OCI-LY3 (cell line): ENCODE results near the gene LRCH1.
"Not testable (repeated sequence)": the region's sequence is repeated elsewhere in the genome, so short reads cannot be mapped to it uniquely, and the experiment has no call there.

ENCODE experiments used
- H2AFZ ChIP-seq: fragments of 200-600, 300-600 bp; shearing (Covaris generic); 2 replicates; pipeline ENCODE4 v1.6.0; 2014; ENCODE audit warnings: antibody characterized with exemption, low read depth, low read length
- H3K27ac ChIP-seq: fragments of 200-600, 300-600 bp; sonication (generic); 2 replicates; pipeline ENCODE4 v1.5.1; 2014; ENCODE audit warnings: mild to moderate bottlenecking, low read length, moderate library complexity, mixed read lengths
- H3K27me3 ChIP-seq: fragments of 200-600, 300-600 bp; sonication (generic); 2 replicates; pipeline ENCODE4 v1.6.1; 2014; ENCODE audit warnings: low read depth, low read length, mixed read lengths
- H3K36me3 ChIP-seq: fragments of 200-600, 300-600 bp; sonication (generic); replicated peaks from 2 replicates; pipeline ENCODE3; 2014; ENCODE audit warnings: low read depth, low read length, mixed read lengths
- H3K4me1 ChIP-seq: fragments of 300-600, 200-600 bp; sonication (generic); 2 replicates; pipeline ENCODE4 v1.6.1; 2014; ENCODE audit warnings: low read length, mixed read lengths
- H3K4me2 ChIP-seq: fragments of 200-600, 300-600 bp; sonication (generic); 2 replicates; pipeline ENCODE4 v1.6.1; 2014; ENCODE audit warnings: low read length, mixed read lengths
- H3K4me3 ChIP-seq: fragments of 300-600, 200-600 bp; sonication (generic); 2 replicates; pipeline ENCODE4 v1.5.1; 2014; ENCODE audit warnings: antibody characterized with exemption, mild to moderate bottlenecking, low read length, moderate library complexity
- H3K79me2 ChIP-seq: fragments of 300-600, 200-600 bp; shearing (Covaris generic); 2 replicates; pipeline ENCODE4 v1.6.1; 2014; ENCODE audit warnings: mild to moderate bottlenecking, low read length, mixed read lengths
- H3K9ac ChIP-seq: fragments of 300-600, 200-600 bp; shearing (Covaris generic); 2 replicates; pipeline ENCODE4 v1.6.0; 2014; ENCODE audit warnings: mild to moderate bottlenecking, low read length, moderate library complexity
- H3K9me3 ChIP-seq: fragments of 200-600, 300-600 bp; shearing (Covaris generic); 2 replicates; pipeline ENCODE4 v1.6.1; 2014; ENCODE audit warnings: low read length, mixed read lengths; ENCODE audit not compliant: insufficient read depth
- H4K20me1 ChIP-seq: fragments of 200-600, 300-600 bp; sonication (generic); 2 replicates; pipeline ENCODE4 v1.6.1; 2016; ENCODE audit warnings: low read length, mixed read lengths; ENCODE audit not compliant: insufficient read depth
- EZH2phosphoT487 ChIP-seq: fragments of 200-600 bp; shearing (Covaris generic); IDR thresholded peaks from 2 replicates; pipeline ENCODE4 v1.6.1; 2018; ENCODE audit warnings: antibody characterized with exemption, mixed run types, low read depth
- TF ChIP-seq, protein P1 (sequence below): fragments of 200-600, 300-600 bp; sonication (generic); IDR thresholded peaks from 2 replicates; pipeline ENCODE4 v1.5.1; 2014; ENCODE audit warnings: antibody characterized with exemption, low read length, low read depth

LRCH1 gene

DNA sequence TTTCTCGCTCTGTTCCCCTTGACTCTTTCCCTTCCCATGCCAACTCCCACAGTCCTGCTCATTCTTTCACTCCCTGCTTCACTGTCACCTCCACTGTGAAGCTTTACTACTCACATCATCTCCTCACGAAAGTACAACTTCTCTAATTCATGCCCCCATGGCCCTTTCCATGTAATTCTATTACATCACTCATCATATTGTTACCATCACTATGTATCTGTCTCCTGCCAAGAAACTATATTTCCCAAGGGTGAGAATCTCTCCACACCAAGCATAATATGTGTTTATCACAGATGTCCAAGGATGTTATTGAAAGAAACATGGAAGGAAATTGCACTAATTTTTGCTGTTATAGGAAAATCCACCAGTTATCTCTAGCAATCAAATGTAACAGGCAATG lies 37.2 kb upstream of the LRCH1 start:
- Histone ChIP-seq H3K4me1 (no peaks in the 10 kb centered on the region), H3K4me3 (no peak overlapping the region), H3K27ac (no peak overlapping the region), H3K36me3 (peaks cover 2% of the 10 kb centered on the region), H3K9ac (no peak overlapping the region), H4K20me1 (no peaks in the 10 kb centered on the region), H3K4me2 (no peak overlapping the region), H3K27me3 (no peaks in the 10 kb centered on the region), H3K79me2 (no peaks in the 10 kb centered on the region), H2AFZ (no peak overlapping the region), H3K9me3 (0 out of 2 replicates have a peak, but pooled peaks cover 3% of the 10 kb centered on the region)
- TF ChIP-seq EZH2phosphoT487: no peak
- TF ChIP-seq, protein P1, sequence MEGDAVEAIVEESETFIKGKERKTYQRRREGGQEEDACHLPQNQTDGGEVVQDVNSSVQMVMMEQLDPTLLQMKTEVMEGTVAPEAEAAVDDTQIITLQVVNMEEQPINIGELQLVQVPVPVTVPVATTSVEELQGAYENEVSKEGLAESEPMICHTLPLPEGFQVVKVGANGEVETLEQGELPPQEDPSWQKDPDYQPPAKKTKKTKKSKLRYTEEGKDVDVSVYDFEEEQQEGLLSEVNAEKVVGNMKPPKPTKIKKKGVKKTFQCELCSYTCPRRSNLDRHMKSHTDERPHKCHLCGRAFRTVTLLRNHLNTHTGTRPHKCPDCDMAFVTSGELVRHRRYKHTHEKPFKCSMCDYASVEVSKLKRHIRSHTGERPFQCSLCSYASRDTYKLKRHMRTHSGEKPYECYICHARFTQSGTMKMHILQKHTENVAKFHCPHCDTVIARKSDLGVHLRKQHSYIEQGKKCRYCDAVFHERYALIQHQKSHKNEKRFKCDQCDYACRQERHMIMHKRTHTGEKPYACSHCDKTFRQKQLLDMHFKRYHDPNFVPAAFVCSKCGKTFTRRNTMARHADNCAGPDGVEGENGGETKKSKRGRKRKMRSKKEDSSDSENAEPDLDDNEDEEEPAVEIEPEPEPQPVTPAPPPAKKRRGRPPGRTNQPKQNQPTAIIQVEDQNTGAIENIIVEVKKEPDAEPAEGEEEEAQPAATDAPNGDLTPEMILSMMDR: no peak

GRCh38 chr13:46516599-46517338 lies 36.2 kb upstream of the LRCH1 start:
- H3K4me2 ChIP-seq: no peak overlapping the region
- H3K9ac ChIP-seq: no peak overlapping the region
- no peak overlapping the region for H2AFZ ChIP-seq
- TF ChIP-seq, protein P1: no peak
- TF ChIP-seq EZH2phosphoT487: no peak
- H3K4me3 ChIP-seq: no peak overlapping the region
- no peaks in the 10 kb centered on the region for H3K27me3 ChIP-seq
- H3K4me1 ChIP-seq: no peaks in the 10 kb centered on the region
- peaks cover 2% of the 10 kb centered on the region for H3K36me3 ChIP-seq
- H4K20me1 ChIP-seq: no peaks in the 10 kb centered on the region
- no peaks in the 10 kb centered on the region for H3K79me2 ChIP-seq
- peaks cover 10% of the 10 kb centered on the region; the same call in 1 of the 2 replicates for H3K9me3 ChIP-seq
- H3K27ac ChIP-seq: no peak overlapping the region

DNA sequence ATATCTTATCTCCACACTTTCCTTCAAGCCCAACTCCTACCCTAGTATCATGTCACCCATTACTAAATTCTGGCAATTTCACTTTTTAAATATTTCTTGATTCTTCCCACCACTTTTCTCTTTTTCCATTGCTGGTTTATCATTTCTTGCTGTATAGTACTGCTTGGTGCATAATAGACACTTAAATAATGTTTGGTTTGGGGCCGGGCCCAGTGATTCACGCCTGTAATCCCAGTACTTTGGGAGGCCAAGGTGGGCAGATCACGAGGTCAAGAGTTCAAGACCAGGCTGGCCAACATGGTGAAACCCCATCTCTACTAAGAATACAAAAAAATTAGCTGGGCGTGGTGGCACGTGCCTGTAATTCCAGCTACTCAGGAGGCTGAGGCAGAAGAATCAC lies 35.2 kb upstream of the LRCH1 start:
- H3K4me3 ChIP-seq, H4K20me1 ChIP-seq, H3K9ac ChIP-seq, H2AFZ ChIP-seq, H3K4me2 ChIP-seq, H3K9me3 ChIP-seq, H3K27me3 ChIP-seq, H3K27ac ChIP-seq, H3K36me3 ChIP-seq, H3K4me1 ChIP-seq, H3K79me2 ChIP-seq: not testable (repeated sequence)

DNA sequence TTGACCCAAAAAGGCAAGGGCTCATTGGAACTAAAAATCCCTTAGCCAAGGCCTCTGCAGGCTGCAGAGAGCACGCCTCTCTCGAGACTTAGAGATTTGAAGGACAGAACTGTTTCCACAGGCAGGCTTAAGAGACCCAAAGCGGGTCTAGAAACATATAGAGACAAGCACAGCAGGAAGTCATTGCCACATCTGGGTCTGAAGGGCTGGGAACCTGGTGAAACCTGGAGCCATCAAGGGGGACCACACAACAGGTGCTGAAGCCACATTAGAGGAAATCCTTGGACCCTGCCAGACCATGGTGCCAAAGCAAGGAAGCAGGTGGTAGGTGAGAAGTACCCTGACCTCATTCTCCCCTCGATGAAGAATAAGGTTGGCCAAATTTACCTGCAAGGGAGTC lies 33.8 kb upstream of the LRCH1 start:
- H2AFZ ChIP-seq: no peak overlapping the region
- H4K20me1 ChIP-seq: no peaks in the 10 kb centered on the region
- H3K36me3 ChIP-seq: peaks cover 2% of the 10 kb centered on the region
- H3K9ac ChIP-seq: no peak overlapping the region
- TF ChIP-seq EZH2phosphoT487: no peak
- TF ChIP-seq, protein P1: no peak
- peaks cover 10% of the 10 kb centered on the region; the same call in 1 of the 2 replicates for H3K9me3 ChIP-seq
- no peak overlapping the region for H3K4me2 ChIP-seq
- H3K4me3 ChIP-seq: no peak overlapping the region
- H3K79me2 ChIP-seq: no peaks in the 10 kb centered on the region
- peaks cover 24% of the 10 kb centered on the region for H3K4me1 ChIP-seq
- no peak overlapping the region for H3K27ac ChIP-seq
- H3K27me3 ChIP-seq: no peaks in the 10 kb centered on the region
